ENCODE measurements around the gene PFN3. TPM values are rescaled to one million over a fixed set of nuclear protein-coding genes. Genes with fewer than 3 reads are reported as not detected.

PFN3 gene
- total RNA-seq, result not detected in 3 replicates
- long read RNA-seq, result 0 reads

GRCh38 chr5:177399997-177400868 lies at the start of gene PFN3:
TSS of gene PFN3 (minus strand) at chr5:177400661. CDS start at chr5:177400576, 85 bp downstream.
- DNase-seq (ENCODE audit: low spot score), result no peak
- Mint-ChIP-seq H3K36me3 (ENCODE audit: low read depth) (no peaks in the 10 kb centered on the region), H3K27ac (ENCODE audit: unreplicated experiment) (no peak within 1 kb of the TSS), H3K4me3 (ENCODE audit: unreplicated experiment) (no peak within 1 kb of the TSS), H3K4me1 (ENCODE audit: low read depth) (peaks cover 14% of the 10 kb centered on the region), H3K27me3 (ENCODE audit: low read depth) (peaks cover 6% of the 10 kb centered on the region), H3K9me3 (ENCODE audit: low read depth) (no peaks in the 10 kb centered on the region)
- TF ChIP-seq CTCF (IDR thresholded peaks at IDR 0.05), result no peak

- Mint-ChIP-seq H3K36me3 (ENCODE audit: low read depth) (no peaks in the 10 kb centered on the region), H3K4me3 (ENCODE audit: unreplicated experiment) (no peak overlapping the region), H3K4me1 (ENCODE audit: low read depth) (peaks cover 25% of the 10 kb centered on the region)
Observed at GRCh38 chr5:177449140-177450061, 48.9 kb upstream of the PFN3 start.

GRCh38 chr5:177448244-177448950 lies 47.9 kb upstream of the PFN3 start:
- no peaks in the 10 kb centered on the region for H3K27me3 Mint-ChIP-seq (ENCODE audit: low read depth)
- no peaks in the 10 kb centered on the region for H3K36me3 Mint-ChIP-seq (ENCODE audit: low read depth)
- no peaks in the 10 kb centered on the region for H3K9me3 Mint-ChIP-seq (ENCODE audit: low read depth)
- H3K27ac Mint-ChIP-seq (ENCODE audit: unreplicated experiment), result peak overlapping the region; percentile 57
- TF ChIP-seq CTCF (IDR thresholded peaks at IDR 0.05), result no peak
- no peak for DNase-seq (ENCODE audit: low spot score)
- peak overlapping the region; percentile 64 for H3K4me3 Mint-ChIP-seq (ENCODE audit: unreplicated experiment)
- H3K4me1 Mint-ChIP-seq (ENCODE audit: low read depth), result peaks cover 21% of the 10 kb centered on the region

More at GRCh38 chr5:177449140-177450061, 48.9 kb upstream of the PFN3 start:
- no peaks in the 10 kb centered on the region for H3K27me3 Mint-ChIP-seq (ENCODE audit: low read depth)
- TF ChIP-seq CTCF (IDR thresholded peaks at IDR 0.05), result no peak
- no peak for DNase-seq (ENCODE audit: low spot score)
- no peaks in the 10 kb centered on the region for H3K9me3 Mint-ChIP-seq (ENCODE audit: low read depth)
- no peak overlapping the region for H3K27ac Mint-ChIP-seq (ENCODE audit: unreplicated experiment)

GRCh38 chr5:177447611-177448243 lies 47.3 kb upstream of the PFN3 start:
- peak; percentile 27 for TF ChIP-seq CTCF (IDR thresholded peaks at IDR 0.05)
- peak; percentile 91 for DNase-seq (ENCODE audit: low spot score)
- Mint-ChIP-seq H3K4me1 (ENCODE audit: low read depth) (peaks cover 21% of the 10 kb centered on the region), H3K9me3 (ENCODE audit: low read depth) (no peaks in the 10 kb centered on the region), H3K27me3 (ENCODE audit: low read depth) (no peaks in the 10 kb centered on the region), H3K36me3 (ENCODE audit: low read depth) (no peaks in the 10 kb centered on the region), H3K27ac (ENCODE audit: unreplicated experiment) (peak overlapping the region; percentile 80), H3K4me3 (ENCODE audit: unreplicated experiment) (peak overlapping the region; percentile 64)

Data from chondrocyte (in vitro differentiated cells).